Amniotic epithelial cell (primary cell): ENCODE results near the gene PAQR8.
"Not testable (repeated sequence)": the region's sequence is repeated elsewhere in the genome, so short reads cannot be mapped to it uniquely, and the experiment has no call there.

Experiments
- DNase-seq: peaks from one replicate; pipeline ENCODE4 v3.0.0-alpha.2; 2010; ENCODE audit warnings: low read depth

The PAQR8 gene

DNA sequence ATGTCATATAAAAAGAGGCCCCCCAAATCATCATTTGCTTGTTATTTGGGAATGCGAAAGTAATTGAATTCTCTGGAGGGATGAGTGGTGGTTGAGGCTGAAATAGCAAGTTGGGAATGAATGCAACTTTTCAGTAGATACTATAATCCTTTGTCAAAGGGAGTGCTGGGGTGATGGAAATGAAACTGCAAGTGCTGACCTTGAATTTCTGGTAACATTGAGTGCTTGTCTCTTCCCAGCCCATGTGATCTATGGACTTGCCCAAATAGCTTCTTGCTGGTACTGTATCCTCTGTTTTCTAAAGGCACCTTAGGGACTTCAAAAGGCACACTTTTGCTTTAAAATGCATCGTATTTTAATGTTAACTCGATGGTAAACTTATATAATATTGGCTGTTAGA, 14.8 kb downstream of the PAQR8 start:
- DNase-seq: peak; percentile 20

DNA sequence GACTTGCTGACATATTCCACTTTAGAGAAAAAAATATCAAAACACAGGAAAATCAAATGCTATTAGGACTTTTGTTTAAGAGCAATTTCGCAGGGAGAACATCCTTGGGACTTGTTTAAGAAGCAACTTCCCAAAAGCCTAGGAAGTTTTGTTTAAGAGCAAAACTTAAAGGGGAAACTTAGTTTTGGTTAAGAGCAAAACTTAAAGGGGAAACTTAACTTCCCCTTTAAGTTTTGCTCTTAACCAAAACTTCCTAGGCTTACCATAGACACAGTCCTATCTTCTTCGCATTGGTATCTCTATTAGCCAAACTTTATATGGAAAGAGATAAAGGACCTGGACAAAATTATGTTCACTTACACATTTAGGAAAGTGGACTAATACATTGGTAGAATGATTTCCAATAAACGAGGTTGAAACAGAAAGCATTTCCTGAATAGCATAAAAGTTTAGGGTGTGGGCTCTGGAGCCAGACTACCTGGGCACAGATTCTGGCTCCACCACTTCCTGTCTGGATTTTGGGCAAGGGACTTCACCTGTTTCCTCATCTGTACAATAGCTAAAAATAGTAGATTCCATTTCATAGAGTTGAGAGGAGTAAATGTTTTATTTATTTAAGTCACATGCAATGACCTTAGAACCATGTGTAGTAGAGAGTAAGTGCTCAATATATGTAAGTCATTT, 15.7 kb downstream of the PAQR8 start:
- no peak for DNase-seq

DNA sequence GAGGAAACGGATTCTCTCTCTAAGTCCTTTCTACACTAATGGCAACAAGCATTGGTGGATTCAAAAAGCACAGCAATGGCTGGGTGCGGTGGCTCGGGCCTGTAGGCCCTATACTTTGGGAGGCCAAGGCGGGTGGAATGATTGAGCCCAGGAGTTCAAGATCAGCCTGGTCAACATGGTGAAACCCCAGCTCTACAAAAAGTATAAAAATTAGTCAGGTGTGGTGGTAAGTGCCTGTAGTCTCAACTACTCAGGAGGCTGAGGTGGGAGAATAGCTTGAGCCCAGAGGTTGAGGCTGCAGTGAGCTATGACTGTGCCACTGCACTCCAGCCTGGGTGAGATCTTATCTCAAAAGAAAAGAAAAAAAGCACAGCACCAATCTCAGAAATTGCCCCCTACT, 19.3 kb downstream of the PAQR8 start:
- DNase-seq: no peak

DNA sequence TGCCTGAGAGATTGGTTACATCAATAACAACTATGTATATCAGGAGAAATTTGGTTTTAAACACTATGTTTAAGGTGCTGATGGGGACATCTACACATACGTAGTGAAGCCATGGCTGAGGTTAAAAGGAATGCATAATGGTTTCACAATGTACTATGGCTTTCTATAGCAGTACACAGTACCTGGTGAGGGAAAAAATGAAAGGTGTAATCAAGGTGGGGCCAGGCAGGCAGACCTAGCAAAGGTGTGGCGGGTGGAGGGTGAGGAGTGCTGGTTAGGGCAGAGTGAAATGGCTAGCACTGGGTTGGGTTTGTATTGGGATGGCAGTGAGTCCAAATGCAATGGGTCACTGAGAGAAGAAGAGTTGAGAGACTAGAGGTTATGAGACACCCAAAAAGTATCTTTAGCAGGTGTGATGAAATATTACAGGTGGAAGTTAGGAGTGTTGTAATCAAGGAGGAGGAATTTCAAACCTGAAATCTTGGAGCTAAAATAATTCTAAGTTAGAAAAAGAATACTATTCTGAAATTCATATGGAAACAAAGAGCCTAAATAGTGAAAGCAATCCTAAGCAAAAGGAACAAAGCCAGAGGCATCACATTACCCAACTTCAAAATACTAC, 22.3 kb downstream of the PAQR8 start:
- DNase-seq: no peak

DNA sequence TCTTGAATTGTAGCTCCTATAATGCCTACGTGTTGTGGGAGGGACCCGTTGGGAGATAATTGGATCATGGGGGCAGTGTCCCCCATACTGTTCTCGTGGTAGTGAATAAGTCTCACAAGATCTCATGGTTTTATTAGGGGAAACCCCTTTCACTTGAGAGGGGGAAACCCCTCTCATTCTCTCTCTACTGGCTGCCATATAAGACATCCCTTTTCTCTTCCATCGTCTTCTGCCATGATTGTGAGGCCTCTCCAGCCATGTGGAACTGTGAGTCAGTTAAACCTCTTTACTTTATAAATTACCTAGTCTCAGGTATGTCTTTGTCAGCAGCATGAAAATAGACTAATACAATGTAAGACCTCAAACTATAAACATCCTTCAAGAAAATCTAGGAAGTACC, 23.1 kb downstream of the PAQR8 start:
- no peak for DNase-seq

DNA sequence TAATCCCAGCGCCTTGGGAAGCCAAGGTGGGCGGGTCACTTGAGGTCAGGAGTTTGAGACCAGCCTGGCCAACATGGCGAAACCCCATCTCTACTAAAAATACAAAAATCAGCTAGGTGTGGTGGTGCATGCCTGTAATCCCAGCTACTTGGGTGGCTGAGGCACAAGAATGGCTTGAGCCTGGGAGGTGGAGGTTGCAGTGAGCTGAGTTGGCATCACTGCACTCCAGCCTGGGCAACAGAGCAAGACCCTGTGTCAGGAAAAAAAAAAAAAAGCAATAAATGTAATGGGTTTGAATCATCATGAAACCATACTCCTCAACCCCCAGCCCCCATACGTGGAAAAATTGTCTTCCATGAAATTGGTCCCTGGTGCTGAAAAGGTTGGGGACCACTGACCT, 26.2 kb downstream of the PAQR8 start:
- DNase-seq: not testable (repeated sequence)

DNA sequence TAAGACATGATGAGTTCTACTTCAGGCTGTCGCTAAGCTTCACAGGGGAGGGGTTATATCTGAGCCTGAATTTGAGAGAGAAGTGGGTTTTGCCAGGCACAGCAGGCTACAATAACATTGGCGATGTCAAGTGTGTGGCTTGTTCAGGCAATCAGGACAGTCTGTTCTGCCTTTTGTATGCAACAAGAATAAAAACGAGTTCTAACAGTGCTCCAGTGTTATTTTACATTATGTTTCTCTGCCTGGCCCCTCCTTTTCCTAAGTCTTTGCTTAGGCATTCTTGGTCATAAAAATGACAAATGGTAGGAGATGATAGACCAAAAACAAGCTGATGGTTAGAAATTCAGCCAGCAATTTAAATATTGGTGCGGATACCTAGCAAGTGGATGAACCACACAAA, 26.8 kb downstream of the PAQR8 start:
- DNase-seq: no peak

DNA sequence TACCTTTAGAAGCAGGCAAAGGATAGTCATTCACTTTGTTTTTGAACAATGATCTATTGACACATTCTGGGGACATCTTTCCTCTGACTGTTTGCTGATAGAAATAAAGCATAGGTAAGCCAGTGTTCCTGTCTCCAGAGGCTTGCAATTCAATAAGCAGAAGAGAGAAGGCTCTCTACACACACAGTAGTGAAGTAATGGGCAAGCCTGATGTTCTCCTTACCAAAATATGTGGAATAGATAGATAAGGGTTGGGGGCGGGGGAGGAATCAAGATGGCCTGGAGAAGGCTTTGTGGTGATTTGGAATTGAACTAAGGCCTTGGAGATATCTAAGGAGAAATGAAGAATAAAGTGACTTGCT, 27.3 kb downstream of the PAQR8 start:
- DNase-seq: peak; percentile 57

DNA sequence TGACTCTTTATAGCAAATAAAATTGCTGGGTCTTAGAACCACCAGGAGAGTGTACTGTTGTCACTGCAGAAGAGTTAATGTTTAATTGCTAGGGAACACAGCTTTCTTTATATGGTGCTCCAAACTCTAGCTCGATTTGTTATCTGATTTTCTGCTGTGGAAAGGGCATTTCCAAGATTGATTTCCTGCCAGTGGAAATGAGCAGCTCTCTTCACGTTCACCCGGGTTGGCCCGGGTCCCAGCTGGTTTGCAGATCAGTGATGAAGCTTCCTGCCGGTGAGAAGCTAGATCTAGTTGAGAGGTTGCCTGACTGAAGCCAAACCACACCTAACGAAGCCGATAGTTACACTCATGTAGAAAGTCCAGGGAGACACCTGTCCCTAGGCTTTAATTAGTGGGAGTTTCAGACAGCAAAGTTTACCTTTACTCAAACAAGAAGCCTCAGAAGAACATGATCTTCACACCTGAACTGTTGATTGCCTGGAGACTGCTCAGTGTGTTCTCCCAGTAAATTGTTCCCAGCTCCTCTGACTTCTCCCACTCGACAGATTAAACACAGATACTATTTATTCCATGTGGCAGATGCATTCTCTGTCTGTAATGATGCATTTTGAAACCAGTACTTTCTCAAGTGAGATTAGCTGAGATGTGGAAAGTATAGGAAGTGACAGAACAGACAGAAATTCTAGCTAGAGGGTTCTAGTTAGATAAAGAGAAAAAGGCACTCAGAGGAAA, 27.8 kb downstream of the PAQR8 start:
- peak; percentile 63 for DNase-seq

DNA sequence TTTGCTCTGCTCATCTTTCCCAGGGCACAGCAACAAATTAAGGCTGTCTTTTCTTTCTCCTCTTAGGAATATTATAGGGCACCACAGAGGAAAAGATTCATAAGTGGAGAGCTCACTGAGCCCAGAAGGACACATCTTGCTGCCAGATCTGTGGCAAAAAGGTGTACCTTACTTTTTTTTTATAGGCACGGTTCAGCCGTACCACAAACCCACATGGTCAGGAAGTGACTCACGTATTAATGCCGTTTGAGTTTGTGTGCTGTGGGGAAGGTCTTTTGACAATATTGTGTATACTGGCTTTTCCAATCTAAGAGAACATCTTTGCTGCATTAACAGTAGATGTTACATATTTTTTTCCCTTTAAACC, 28.4 kb downstream of the PAQR8 start:
- peak; percentile 59 for DNase-seq

DNA sequence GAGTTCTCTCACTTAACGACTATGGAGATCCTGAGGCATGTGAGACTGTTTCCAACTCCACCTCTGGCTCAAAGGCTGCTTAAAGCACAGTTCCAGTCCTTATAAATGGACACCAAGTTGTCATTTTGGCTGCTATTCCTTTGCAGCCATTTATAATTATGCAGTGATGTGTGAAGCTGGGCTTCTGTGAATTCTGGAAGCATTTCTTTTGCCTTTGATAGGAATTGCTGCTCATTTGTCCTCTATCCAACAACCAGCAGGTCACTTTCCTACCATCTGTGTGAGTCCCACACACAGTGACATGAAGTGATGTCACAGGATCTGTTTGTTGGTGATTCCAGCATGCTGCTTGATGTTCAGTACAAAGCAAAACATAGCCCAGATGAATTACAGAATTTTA, 29.6 kb downstream of the PAQR8 start:
- DNase-seq: no peak

DNA sequence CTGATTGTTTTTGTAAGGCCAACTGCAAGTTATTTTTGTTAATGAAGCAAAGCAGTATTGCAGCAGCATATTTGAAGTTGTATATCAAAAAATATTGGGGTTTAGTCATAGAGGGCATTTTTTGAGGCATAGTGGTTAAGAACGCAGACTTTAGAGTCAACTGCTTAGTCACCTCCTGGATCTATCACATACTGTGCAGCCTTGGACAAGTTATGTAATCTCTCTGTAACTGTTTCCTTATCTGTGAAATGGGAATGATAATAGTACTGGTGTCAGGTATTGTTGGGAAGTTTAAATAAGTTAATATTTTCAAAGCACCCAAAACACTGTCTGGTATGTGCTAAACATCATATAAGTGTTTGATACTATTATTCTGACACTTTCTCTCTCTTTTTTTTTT, 31.0 kb downstream of the PAQR8 start:
- DNase-seq: peak; percentile 76

DNA sequence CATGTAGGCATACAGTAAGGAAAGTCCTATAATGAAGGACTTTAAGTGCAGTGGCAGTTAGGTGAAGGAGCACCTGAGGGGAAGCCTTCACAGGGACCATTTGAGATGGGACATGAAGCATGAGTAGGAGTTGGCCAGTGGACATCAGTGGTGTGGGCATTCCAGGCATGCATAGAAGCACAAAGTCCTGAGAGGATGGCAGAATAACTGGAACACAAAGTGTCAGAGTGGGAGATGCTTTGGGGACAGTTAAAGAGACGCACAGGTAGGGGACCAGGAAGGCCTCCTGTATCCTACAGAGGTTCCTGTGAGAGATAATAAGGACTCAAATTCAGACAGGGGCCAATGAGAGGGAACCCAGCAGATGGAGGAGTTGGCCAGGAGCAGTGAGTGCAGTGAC, 31.8 kb downstream of the PAQR8 start:
- no peak for DNase-seq

DNA sequence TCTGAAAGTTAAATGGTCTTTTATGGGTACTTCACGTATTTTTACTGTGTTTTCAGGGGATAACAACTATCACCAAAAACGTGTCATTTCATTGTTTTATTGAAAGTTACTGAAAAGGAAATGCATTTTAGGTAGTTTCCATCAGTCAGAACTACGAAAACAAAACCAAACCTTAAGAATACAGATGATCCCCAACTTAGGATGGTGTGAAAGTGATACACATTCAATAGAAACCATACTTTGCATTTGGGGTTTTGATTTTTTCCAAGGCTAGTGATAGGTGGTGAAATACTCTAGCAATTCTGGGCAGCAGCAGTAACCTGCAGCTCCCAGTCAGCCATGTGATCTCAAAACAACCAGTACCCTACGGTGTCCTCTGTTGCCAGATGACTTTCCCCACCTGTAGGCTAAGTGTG, 32.3 kb downstream of the PAQR8 start:
- DNase-seq: no peak

DNA sequence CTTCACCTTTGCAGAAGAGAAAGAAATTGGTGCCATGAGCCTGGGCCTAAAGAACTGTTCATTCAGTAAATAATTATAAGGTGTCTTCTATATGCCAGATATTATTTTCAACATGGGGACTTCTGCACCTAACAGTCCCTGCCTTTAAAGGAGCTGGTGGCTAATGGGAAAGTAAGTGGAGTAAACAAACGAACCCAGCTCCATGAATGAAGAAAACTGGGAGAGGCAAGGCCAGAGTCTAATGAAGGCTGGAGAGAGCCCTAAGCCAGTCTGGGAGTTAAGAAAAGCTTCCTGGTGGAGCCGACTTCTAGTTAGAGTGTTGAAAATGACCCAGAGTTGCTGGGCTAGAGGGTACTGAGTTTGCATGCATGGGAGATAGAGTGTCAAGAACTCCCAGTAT, 34.0 kb downstream of the PAQR8 start:
- no peak for DNase-seq

DNA sequence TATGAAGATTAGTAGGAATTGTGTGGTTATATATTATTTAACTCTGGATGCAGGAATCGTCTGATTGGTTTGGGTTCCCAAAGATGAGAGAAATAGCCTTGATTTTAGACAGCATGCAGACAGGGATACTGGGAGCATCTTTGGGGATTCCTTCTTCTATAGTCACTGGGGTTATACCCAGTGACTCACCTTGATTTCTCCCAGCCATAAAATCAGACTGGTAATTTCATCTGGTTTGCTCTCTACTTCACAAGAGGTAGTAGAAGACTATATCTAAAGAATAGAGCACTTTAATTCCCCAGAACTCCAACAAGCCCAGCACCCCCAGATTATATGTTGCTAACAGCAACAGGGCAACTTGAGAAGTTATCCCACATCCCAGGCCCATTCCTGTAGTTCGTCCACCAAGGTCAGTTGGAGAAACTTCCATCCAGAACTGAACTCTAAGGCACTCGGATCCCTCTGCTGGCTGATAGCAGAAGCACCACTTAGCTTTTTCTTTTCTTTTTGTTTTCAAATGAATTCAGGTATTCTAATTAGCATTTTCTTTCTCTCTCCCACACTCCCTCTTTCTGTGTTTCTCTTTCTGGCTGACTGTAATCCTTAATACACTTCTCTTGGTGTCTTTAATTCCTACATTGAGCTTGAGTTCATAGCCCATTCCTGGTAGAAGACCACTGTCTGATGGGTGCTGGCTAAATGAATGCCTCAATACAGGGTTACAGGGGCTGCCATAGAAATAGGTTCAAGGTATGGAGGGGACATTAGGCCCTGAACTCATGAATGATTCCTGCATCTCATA, 37.8 kb downstream of the PAQR8 start:
- DNase-seq: peak; percentile 67

DNA sequence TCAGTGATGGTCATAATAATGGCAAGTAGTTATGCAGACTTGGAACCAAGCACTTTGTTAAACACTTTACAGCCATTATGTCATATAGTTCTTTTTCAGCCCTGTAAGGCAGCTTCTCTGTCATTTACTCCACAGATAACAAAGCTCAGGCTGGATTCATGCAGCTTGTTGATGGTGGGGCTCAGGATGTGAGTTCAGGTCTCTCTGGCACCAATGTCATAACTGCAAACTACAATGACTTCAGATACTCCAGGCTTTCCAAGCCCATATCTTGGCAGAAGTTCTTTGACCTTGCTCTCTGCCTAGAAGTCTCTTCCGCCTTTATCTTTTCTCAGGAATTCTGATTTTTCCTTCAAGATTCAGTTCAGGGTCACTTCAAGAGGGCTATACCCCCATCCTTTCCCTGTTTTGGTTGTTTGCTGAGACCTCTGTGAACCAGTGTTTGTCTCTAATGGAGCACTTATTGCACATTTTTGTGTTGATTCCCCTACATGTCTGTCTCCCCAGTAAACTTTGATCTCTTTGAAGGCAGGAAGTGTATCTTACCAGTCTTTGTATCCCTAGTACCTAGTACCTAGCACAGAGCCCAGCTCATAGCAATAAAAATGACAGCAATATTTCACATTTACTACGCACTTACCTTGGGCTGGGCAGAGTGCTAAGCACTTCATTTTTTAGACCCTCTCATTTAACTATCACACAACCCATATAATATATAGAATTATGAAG, 38.5 kb downstream of the PAQR8 start:
- DNase-seq: no peak

DNA sequence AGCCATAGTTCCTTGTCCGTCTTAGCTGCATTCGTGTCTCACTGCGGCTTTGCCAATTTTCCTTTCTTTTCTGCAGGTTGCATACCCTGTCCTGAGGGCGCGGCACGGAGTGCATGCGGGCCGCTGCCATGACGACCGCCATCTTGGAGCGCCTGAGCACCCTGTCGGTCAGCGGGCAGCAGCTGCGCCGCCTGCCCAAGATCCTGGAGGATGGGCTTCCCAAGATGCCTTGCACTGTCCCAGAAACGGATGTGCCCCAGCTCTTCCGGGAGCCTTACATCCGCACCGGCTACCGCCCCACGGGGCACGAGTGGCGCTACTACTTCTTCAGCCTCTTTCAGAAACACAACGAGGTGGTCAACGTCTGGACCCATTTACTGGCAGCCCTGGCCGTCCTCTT, 41.1 kb downstream of the PAQR8 start:
- no peak for DNase-seq

DNA sequence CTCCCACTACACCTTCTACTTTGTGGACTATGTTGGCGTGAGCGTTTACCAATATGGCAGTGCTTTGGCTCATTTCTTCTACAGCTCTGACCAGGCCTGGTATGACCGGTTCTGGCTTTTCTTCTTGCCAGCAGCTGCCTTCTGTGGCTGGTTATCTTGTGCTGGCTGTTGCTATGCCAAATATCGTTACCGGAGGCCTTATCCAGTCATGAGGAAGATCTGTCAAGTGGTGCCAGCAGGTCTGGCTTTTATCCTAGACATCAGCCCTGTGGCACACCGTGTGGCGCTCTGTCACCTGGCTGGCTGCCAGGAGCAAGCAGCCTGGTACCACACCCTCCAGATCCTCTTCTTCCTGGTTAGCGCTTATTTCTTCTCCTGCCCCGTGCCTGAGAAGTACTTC, 41.7 kb downstream of the PAQR8 start:
- DNase-seq: no peak

DNA sequence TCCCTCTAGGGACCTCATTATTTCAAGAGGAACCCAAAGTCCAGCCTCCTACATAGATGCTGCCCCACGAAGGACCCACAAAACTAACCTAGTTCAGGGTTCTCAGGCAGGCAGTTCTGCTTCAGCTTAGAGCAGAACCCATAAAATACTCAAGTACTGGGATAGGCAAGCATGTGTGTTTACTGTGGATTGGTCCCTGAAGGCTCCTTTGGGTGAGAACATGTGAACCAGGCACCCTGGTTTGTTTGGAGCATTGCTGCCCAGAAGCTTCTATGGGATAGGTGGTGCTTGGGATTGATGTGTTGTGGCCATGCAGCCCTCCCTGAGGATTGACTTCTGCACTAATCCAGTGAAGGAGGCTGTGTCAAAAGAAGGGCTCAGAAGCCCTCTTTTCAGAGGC, 43.3 kb downstream of the PAQR8 start:
- DNase-seq: no peak

DNA sequence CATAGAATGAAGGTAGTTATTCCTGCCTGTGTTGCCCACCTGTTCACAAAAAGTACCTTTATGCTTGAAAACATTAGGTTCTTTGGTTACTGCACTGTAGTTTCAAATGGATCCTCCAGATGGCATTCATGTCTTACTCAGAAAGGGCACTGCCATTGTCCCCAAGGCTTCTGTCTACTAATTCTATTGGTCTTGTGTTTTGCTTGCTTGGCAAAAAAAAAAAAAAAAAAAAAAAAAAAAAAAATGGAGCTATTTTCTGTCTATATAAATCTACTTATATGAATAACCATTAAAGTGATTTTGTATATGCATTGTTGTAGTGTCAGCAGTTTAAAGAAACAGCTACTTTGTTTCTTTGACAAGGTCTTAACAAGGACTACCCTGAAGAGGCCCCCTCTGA, 45.5 kb downstream of the PAQR8 start:
- peak; percentile 34 for DNase-seq

DNA sequence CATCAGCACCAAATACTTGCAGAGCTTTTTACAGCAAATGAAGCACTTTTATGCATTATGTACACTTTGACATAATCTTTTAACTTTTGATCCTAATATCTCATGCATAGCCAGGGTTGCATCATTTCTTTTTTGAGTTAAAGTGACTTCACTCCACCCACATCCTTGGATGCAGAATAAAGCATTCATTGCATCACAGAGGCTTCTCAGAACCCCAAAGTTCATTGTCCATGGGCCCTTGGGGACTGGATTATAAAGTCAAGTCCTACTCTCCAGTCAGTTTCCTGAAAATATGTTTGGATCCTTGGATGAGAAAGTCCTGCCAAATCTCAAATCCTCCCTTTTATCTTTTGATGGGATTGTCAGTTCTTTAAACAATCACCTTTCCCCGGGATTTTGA, 47.5 kb downstream of the PAQR8 start:
- DNase-seq: no peak
